ENCODE results near the gene MYO7A.
"Not testable (repeated sequence)": the region's sequence is repeated elsewhere in the genome, so short reads cannot be mapped to it uniquely, and the experiment has no call there.

DNA sequence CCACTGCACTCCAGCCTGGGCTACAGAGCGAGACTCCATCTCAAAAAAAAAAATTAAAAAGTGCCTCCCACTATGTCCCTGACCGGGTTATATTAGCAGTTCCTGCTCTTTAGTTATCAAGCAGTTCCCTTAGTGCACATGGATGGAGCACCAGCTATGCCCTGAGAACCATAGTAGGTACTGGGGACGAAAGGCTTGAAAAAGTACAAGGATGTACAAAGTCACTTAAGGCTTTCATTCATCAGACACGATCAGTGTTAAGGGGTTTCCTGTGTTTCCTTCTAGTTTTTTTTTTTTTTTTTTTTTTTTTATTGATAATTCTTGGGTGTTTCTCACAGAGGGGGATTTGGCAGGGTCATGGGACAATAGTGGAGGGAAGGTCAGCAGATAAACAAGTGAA, 30.9 kb upstream of the MYO7A start:
- TF ChIP-seq, protein P1, sequence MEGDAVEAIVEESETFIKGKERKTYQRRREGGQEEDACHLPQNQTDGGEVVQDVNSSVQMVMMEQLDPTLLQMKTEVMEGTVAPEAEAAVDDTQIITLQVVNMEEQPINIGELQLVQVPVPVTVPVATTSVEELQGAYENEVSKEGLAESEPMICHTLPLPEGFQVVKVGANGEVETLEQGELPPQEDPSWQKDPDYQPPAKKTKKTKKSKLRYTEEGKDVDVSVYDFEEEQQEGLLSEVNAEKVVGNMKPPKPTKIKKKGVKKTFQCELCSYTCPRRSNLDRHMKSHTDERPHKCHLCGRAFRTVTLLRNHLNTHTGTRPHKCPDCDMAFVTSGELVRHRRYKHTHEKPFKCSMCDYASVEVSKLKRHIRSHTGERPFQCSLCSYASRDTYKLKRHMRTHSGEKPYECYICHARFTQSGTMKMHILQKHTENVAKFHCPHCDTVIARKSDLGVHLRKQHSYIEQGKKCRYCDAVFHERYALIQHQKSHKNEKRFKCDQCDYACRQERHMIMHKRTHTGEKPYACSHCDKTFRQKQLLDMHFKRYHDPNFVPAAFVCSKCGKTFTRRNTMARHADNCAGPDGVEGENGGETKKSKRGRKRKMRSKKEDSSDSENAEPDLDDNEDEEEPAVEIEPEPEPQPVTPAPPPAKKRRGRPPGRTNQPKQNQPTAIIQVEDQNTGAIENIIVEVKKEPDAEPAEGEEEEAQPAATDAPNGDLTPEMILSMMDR (IDR thresholded peaks at IDR 0.05) = not testable (repeated sequence)
- TF ChIP-seq EP300, POLR2A (IDR thresholded peaks at IDR 0.05): not testable (repeated sequence)

Data from ovary (tissue), 3 donors.